ENCODE measurements around the gene AGK. TPM values are rescaled to one million over a fixed set of nuclear protein-coding genes. Genes with fewer than 3 reads are reported as not detected.
A peak's percentile ranks its signal among the peaks of the same experiment; 100 is the strongest.

AGK gene
- total RNA-seq, 1 experiment from 2014 or later, result 57.9 TPM

DNA sequence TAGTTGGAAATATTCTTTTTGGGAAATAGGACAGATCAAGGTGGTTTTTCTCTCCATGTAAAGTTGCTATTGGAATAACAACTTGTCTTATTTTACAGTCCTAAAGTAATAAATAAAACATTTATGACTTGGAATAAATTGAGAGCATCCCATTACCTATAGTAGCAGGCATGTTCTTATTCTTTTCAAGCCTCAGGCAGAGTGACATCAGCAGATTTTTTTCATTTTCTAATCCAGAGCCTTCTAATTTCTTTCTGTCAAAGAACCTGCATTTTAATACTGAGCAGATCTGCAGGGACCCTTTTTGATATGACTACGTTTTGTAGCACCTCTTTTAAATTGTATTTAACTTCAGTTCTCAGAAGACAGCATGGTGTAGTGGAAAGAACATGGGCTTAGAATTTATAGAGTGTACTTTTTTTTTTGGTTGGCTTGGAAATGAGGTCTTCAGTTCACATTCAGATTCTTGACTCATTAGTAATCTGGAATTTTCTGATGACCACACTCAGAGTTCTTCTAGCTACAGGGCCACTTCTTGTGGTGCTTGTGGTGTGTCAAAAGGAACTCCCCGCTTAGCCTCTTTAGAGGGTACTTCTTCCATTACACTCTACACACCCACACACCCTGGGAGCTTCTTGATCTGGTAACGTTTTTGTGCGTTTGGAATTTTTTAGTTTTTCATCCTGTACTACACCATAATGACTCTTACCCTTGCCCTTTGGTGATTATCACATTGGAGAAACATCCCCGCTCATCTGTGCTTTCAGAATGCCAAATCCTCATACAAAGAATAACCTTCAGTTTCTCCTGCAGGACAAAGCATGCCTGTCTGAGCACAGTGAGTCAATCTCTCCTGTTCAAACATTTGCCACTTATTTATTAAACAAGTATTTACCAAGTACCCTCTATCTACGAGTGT, 34.6 kb downstream of the AGK start:
- peak; percentile 95 for DNase-seq (ENCODE audit: low read depth)

DNA sequence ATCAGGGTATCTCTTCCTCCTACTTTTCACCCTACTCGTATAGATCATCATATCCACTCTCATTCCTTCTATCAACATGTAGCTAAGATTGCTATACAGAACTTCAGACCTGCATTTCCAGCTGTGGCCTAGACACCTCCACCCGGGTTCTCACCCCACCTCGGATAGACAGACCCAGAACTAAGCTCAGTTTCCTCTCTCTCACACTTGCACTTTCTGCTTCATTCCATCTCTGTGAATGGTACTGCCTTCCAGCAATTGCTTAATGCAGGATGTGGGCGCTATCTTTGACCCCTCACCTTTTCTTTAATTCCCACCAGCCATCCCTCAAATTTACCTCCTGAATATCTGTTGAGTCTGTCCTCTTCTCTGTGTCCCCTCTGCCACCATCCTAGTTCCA, 35.7 kb downstream of the AGK start:
- no peak for DNase-seq (ENCODE audit: low read depth)

DNA sequence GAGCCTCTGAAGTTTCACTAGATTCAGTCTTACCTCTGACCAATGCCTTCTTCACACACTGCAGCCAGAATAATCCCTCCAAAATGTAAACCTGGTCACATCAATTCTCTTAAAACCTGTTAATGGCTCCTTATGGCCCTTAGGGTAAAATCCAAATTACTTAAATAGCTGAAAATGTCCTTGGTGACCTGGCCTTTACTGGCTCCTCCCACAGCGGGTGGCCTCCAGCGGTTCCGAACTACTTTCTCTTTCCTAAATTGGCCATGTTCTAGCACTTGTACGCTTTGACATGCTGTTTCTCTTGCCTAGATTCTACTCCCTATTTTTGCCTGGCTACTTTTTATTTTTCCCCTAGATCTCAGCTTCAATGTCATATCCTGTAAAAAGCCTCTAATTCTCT, 36.1 kb downstream of the AGK start:
- DNase-seq (ENCODE audit: low read depth), result no peak

DNA sequence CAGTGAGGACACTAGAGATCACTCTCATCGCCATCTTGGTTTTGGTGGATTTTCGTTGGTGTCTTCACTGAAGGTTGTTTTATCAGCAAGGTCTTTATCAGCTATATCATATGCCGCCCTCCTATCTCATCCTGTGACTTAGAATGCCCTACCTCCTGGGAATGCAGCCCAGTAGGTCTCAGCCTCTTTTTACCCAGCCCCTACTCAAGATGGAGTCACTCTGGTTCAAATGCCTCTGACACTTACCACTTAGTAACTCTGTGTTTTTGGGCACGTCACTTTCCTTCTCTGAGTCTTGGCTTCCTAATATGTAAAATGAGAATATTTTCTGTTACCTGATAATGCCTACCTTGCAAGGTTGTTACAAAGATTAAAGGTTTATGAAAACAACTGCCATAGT, 37.7 kb downstream of the AGK start:
- DNase-seq (ENCODE audit: low read depth), result no peak

DNA sequence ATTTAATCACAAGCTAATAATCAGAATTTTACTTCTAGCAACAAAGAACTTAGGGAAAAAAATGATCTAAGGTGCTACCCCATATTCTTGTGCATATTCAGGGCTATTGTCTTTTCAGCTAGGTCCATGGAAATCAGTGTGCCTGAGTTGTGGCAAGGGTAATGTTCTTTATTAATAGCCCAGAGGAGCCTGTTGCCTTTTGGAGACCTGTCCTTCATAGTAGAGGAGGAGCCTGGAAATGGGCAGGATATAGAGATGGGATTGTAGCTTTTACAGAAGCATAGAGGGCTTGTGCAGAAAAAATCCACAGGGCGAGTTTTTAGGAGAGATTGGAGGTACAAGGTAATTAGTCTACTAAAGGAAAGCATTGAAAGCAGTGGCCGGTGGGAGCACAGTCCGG, 38.9 kb downstream of the AGK start:
- no peak for DNase-seq (ENCODE audit: low read depth)

DNA sequence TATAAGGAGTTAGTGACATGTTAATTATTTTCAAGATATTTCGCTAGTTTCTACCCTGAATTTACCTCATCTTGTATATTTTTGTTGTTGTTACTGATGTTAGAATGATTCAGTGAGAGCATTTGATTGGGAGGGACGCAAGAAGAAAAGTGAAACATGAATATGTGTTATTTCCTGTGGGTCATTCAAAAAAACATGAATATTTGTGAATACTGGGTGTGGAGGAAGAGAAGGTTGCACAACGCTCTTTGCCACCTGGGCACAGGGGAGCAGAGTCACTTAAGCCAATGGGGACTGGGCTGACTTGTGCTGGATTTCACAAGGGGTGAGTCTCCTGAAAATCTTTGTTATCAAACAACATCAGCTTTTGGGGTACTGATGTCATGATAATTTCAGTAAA, 39.5 kb downstream of the AGK start:
- DNase-seq (ENCODE audit: low read depth), result no peak

DNA sequence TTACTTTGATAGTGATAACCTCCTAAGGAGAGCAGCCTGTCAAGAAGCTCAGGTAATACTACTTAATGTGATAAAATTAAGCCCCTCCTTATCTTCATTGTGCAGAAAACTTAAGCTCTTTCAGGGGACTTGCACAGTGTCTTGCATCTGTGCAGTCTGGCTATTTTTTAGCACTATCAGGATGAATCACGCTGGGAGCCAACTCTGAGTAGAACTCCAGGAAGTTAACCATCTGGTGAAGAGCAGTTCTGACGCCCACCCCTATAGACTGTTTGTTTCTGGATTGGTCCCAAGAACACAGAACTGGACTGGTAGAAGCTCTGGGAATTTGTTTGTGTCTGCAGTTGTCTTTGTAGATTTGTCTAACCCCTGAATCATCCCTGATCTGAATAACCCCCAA, 41.9 kb downstream of the AGK start:
- peak; percentile 69 for DNase-seq (ENCODE audit: low read depth)

DNA sequence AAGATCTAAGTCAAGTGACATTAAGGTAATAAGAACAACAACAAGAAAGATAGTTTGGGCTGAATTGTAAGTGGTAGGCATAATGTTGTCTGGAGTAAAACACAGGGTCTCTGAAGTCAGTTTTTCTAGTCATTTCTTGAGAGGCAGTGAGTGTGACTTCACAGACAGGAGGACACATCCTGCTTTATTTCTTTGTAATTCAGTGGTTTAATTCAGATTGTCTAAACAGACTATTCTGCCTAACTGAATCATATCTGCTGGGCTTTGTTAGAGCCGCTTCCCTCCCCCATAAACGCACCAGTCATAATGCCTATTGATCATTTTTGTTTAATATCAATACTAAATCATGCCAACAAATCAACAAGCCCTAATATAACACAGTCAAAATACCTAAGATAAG, 46.8 kb downstream of the AGK start:
- DNase-seq (ENCODE audit: low read depth), result no peak

DNA sequence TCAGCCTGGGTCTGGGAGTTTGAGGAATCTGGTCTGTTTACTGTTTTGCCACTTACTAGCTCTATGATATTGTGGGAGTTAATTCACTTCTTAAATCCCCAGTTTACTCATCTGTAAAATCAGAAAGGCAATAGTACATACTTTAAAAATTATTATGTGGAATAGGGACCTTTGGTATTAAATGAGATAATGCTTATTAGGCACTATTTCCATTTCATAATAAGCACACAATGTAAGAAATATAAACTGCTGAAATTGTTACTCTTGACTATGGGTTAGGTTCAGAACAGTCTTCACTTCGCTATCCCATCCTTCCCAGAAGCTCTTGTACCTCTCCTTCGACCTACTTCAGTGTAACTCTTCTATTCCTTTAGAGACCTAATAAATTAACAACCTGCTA, 47.2 kb downstream of the AGK start:
- no peak for DNase-seq (ENCODE audit: low read depth)

DNA sequence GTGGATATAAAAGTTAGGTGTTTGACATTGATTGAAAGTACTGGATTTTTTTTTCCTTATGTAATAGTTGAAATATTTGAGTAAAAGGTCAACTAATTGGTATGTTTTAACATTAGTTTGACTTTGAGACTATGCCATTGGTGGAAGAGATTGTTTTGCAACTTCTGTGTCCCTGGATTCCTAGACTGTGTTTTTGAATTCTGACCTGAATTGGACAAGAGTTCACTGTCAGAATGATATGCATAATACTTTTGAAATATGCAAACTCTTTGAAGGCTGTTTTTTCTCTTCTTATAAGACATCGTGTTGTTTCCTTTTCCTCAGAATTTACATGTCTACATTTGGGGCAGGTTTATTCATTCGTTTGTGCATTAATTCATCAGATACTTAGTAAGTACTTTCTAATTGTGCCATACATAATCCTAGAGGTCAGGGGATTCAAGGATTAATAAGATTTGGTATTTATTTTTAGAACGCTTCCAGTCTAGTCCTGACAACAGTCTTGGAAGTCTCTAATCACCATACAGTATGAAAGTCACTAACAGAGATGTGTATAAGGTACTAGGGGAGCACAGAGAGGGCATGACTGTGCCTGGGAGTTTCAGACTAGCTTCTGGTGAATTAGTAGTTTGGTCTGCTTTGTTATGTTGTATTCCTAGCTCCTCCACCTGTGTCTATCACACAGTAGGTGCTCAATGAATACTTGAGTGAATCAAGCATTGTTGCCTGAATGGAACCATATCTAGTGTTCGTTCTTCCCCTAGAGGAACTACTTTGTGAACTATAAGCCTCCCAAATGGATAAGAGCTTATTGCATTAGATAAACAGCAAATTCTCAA, 49.2 kb downstream of the AGK start:
- no peak for DNase-seq (ENCODE audit: low read depth)

DNA sequence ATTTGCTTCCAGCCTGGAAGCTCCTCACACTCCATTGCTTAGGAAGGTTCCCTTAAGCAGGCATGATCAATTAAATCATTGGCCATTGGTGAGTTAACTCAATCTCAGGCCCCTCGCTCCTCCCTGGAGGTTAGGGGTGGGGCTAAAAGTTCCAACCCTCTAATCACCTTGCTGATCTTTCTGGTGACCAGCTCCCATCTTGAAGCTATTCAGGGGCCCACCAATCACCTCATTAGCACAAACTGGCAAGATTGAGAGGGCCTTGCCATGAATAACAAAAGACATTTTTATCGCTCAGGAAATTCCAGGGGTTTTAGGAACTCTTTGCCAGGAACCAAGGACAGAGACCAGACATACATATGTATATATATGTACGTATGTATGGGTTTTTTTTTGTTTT, 58.4 kb downstream of the AGK start:
- DNase-seq (ENCODE audit: low read depth), result no peak

DNA sequence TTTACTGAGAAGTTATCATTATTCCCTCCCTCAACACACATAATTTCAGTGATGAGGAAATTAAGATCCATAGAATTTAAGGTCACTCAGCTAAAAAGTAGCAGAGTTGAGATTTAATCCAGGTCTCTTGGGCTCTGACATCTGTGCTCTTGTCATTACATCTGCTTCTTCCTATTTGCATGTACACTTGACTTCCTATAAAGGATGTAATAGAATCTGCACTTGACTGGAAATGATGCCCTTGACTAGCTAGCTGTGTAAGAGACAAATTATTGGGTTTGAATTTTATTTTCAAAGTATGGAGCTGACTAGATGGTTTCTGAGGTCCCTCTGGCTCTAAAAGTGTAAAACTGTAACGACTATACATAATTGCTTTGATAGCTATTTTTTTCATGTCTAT, 59.5 kb downstream of the AGK start:
- no peak for DNase-seq (ENCODE audit: low read depth)

DNA sequence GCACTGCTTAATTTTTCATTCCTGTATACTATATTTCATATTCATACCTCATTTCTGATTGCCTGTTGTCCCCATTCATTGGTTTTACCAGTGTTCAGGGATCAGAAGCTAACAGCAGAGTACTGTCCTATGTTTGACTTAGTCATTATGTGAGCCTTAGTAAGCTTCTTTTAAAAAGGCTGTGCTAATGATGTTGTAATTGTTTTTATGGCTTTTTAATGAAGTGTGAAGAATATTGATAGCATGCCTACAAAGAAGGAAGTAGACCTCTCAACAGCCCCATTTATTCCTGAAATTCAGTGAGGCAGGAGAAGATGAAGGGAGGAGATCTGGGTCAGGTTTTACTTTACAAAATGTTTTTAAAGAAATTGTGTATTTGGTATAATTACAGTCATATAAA, 61.7 kb downstream of the AGK start:
- no peak for DNase-seq (ENCODE audit: low read depth)

DNA sequence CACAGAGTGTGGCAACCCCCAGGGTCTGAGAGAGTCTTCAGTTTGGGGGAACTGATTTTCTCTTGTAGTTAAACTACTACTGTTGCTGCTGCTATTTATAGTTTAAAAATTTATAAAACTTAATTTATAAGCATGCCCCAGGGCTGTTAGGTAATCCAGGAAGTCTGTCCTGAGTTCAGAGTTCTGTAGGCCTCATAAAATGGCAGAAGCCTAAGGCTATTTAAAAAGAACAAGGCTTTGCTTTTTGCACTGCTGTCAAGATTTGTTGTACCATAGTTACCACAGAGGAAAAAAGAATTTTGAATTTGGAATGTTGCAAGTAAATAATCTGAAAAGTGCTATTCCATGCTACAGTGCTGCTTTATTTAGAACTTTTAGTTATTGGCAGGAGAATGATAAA, 66.1 kb downstream of the AGK start:
- DNase-seq (ENCODE audit: low read depth), result no peak

DNA sequence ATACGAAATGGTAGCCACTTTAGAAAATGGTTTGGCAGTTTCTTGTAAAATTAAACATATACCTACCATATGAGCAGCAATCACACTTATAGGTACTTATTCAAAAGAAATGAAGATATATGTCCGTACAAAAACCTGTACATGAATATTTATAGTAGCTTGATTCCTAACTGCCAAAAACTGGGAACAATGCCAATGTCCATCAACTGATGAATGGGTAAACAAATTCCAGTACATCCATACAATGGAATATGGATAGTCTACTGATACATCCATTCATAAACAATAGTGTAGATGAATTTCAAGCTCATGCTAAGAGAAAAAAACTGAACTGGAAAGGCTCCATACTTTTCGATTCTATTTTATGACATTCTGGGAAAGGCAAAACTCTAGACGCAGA, 68.5 kb downstream of the AGK start:
- no peak for DNase-seq (ENCODE audit: low read depth)

DNA sequence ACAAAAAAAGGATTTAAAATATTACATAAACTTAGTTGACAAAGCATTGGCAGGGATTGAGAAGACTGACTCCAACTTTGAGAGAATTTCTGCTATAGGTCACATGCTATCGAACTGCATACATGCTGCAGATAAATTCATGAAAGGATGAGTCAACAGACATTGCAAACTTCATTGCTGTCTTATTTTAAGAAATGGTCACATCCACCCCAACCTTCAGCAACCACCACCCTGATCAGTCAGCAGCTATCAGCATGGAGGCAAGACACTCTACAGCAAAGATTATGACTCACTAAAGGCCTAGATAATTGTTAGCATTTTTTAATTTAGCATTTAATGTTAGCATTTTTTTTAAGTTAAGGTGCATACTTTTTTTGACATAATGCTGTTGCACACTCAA, 73.6 kb downstream of the AGK start:
- no peak for DNase-seq (ENCODE audit: low read depth)

DNA sequence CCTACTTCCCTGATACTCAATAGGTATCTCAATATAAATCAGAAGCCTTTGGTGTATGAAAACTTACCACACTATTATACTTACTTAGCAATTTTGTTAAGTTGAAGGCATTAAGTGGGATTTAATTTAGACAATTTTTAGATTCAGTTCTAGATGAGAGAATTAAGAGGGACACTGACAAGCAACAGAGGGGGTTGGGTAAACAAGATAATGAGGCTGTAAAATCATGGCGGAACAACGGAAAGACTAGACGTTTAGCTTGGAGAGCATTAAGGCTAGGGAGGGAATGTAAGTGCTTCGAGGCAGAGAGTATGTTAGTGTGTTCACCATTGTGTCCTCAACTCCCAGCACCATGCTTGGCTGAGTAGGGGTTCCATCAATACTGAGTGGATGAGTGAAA, 79.4 kb downstream of the AGK start:
- no peak for DNase-seq (ENCODE audit: low read depth)

DNA sequence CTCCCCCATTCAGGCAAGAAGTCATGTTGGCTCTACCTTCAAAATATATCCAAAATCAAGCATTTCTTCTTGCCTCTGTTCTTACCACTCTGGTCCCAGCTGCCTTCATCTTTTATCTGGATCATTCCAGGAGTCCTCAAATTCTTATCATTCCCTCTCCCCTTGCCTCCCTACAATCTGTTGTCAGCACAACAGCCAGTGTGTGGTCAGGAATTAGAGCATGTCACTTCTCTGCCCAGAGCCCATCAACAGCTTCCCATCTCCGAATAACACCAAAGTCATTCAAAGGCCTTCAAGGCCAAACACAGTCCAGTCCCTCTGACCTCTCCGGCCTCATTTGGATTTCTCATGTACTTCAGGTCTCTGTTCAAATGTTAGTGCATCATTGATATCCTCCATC, 80.3 kb downstream of the AGK start:
- no peak for DNase-seq (ENCODE audit: low read depth)

DNA sequence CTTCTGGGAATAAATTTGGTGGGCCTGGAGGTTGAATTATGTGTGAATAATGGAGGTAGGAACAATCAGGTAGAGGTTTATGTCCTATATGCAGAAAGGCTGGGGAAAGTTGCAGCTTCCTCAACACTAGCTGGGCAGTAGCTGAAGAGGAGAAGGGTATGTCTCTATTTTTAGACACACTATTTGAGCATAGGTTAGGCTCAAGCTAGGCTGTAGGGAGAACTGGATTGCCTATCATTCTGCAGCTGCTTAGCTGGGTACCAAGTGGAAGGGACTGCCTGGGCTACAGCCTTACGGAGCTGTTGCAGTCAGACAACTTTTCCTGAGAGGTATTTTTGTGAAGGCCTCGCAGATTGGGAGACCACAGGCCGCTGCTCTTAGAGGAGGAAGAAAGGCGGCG, 82.9 kb downstream of the AGK start:
- no peak for DNase-seq (ENCODE audit: low read depth)

DNA sequence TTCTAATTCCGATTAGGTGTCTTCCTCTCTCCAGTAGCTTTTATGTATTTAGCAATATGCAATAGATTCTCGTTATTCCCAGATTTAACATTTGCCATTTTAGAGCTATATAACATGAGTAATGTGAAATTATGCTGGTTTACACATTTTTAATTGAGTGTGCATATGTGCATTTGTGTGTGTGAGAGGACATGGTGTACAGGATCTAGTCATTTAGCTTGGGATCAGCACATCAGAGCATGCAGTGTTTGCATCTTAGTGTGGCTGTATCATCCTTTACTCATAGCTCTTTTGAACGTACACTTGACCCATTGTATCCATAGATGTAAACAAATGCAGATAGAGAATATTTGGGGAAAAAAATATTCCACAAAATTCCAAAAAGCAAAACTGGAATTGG, 84.8 kb downstream of the AGK start:
- DNase-seq (ENCODE audit: low read depth), result no peak

DNA sequence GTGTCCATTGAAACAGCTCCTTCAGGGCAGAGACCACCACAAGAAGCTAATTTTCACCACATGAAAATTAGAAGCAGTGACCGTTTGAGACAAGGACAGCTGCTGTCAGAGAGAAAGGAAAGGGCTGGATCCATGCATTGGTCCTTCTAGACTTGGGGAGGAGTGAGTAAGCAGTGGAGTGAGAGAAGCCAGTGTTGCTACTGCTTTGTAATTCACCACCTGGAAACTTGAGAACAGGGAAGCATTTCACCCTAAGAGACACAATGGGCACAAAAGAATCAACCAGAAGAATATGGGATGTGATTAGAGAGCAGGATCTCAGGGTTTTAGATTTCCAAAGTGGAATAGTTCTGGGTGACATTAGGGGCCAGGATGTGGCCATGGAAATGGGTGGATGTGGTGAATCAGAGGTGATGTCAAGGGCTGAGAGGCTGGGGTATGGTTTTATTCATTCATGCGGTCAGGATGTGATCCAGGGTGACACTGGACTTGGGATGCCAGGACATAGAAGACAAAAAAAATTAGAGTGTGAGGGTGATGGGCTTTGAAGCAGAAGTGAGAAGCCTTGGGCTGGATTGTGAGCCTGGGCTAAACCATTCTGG, 89.1 kb downstream of the AGK start:
- DNase-seq (ENCODE audit: low read depth), result peak; percentile 93

DNA sequence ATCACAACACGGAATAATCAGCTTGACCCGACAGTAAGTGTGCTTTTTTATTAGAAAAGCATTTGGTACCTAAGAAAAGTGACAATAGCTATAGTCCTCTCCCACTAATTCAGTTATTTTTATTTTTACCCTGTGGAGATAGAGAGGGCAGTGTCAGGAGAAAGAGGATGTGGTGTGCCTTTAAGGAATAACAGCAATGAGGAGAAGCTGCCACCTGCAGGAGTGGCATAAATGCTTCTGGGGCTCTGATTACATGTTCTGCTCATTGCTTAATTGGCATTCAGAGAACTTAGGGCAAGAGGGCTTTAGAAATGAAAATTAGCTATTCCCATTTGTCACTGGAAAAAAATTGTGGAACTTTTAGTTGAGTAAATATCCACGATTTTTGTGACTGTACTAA, 90.7 kb downstream of the AGK start:
- peak; percentile 19 for DNase-seq (ENCODE audit: low read depth)

Measured in HT1080 (cell line).